Lower leg skin (tissue), 3 donors: ENCODE data around the gene GHR.

Source experiments
- CTCF ChIP-seq, 3 donors: fragments of 450-650 bp; IDR thresholded peaks; one replicate each; pipeline ENCODE4 v1.5.1; 2016; ENCODE audit warnings: antibody characterized with exemption in 3 of 3, mild to moderate bottlenecking in 3 of 3, moderate library complexity in 2 of 3
- POLR2A ChIP-seq, 2 donors: fragments of 450-650 bp; IDR thresholded peaks; one replicate each; pipeline ENCODE4 v1.6.1; 2016 to 2017; ENCODE audit warnings: antibody characterized with exemption in 2 of 2, mild to moderate bottlenecking in 1 of 2, moderate library complexity in 1 of 2

- TF ChIP-seq CTCF (IDR thresholded peaks at IDR 0.05) (no peak), POLR2A (IDR thresholded peaks at IDR 0.05) (no peak)
These were observed 41.3 kb upstream of the GHR start for GRCh38 chr5:42381973-42382372.
